ENCODE measurements around the gene FAR2. TPM values are rescaled to one million over a fixed set of nuclear protein-coding genes. Genes with fewer than 3 reads are reported as not detected.

The FAR2 gene
- total and polyA plus RNA-seq, 2 experiments from 2014 or later: 2.1 to 3.6 TPM

DNA sequence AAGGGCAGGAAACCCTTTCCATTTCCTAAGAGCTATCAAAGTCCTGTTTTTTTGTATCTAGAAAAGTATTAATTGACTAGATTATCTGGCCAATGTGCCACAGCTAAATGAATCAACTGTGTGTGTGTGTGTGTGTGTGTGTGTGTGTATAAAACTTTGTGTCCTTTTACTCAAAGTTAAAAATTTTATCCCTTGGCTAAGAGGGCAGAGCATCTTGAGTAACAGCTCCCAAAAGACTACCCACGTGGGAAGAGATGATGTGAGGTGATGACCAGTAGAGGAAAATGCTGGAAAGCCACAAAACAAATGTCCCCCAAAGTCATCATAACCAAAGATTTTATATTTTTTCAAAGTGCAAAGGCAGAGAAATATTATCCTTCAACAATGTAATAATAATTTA, 90.3 kb downstream of the FAR2 start:
- TF ChIP-seq EZH2 (IDR thresholded peaks at IDR 0.05; ENCODE audit: insufficient read depth, poor library complexity, severe bottlenecking) (no peak), EZH2phosphoT487 (IDR thresholded peaks at IDR 0.05; ENCODE audit: insufficient read depth, low read depth) (no peak)
- DNase-seq: no peak
- no peaks in the 10 kb centered on the region for H3K27me3 ChIP-seq (replicated peaks; ENCODE audit: insufficient read depth)
- H4K20me1 ChIP-seq (ENCODE audit: insufficient read depth): no peaks in the 10 kb centered on the region
- H3K9ac ChIP-seq: no peak overlapping the region
- H3K9me3 ChIP-seq (ENCODE audit: low read depth): no peaks in the 10 kb centered on the region
- H3K9me2 ChIP-seq (ENCODE audit: insufficient read depth): no peaks in the 10 kb centered on the region
- no peak overlapping the region for H2AFZ ChIP-seq
- H3F3A ChIP-seq (ENCODE audit: insufficient read depth): peaks cover 20% of the 10 kb centered on the region
- H3K4me2 ChIP-seq (ENCODE audit: unreplicated experiment): no peak overlapping the region
- no peaks in the 10 kb centered on the region for H3K79me2 ChIP-seq (ENCODE audit: insufficient read depth)
- WGBS, 2 experiments (ENCODE audit: low coverage in 1 of 2, low lambda C conversion rate in 2 of 2, missing lambda C conversion rate in 2 of 2): 0% methylated on average over 1 of the region's 1 CpG
- no peak overlapping the region for H3K27ac ChIP-seq
- peaks cover 22% of the 10 kb centered on the region for H3K4me1 ChIP-seq (ENCODE audit: insufficient read depth)
- in situ Hi-C loops (cut with MboI): no loop called here
- no peak overlapping the region for H3K4me3 ChIP-seq
- H3K36me3 ChIP-seq (ENCODE audit: low read depth): no peaks in the 10 kb centered on the region

DNA sequence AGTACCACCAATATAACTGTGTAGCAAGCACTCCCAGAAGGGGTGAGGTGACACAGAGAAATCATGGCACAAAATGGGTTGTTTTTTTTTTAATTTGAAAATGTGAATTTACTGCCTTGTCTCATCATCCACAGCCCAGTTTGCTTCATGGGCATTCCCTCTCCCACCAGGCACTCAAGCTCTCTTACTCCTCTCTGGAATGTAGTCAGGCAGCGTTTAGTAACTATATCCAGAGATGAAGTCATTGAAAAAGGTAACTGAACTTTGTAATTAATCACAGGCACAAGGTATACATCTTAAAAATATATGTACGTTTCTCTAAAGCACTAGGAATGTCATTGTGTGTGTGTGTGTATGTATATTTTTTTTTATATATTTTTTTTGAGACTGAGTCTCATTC, 91.4 kb downstream of the FAR2 start:
- Histone ChIP-seq H3K4me2 (ENCODE audit: unreplicated experiment) (no peak overlapping the region), H3K9me3 (ENCODE audit: low read depth) (no peaks in the 10 kb centered on the region), H2AFZ (no peak overlapping the region), H3K36me3 (ENCODE audit: low read depth) (no peaks in the 10 kb centered on the region), H3K4me1 (ENCODE audit: insufficient read depth) (peaks cover 22% of the 10 kb centered on the region), H3F3A (ENCODE audit: insufficient read depth) (peaks cover 20% of the 10 kb centered on the region), H3K27ac (no peak overlapping the region), H3K9ac (no peak overlapping the region), H3K4me3 (no peak overlapping the region), H3K9me2 (ENCODE audit: insufficient read depth) (no peaks in the 10 kb centered on the region), H3K27me3 (replicated peaks; ENCODE audit: insufficient read depth) (no peaks in the 10 kb centered on the region), H4K20me1 (ENCODE audit: insufficient read depth) (no peaks in the 10 kb centered on the region), H3K79me2 (ENCODE audit: insufficient read depth) (no peaks in the 10 kb centered on the region)
- DNase-seq: no peak
- in situ Hi-C loops (cut with MboI): no loop called here
- TF ChIP-seq EZH2phosphoT487 (IDR thresholded peaks at IDR 0.05; ENCODE audit: insufficient read depth, low read depth) (no peak), EZH2 (IDR thresholded peaks at IDR 0.05; ENCODE audit: insufficient read depth, poor library complexity, severe bottlenecking) (no peak)
- WGBS, 2 experiments (ENCODE audit: low coverage in 1 of 2, low lambda C conversion rate in 2 of 2, missing lambda C conversion rate in 2 of 2): 96 to 100% methylated on average over 2 of the region's 2 CpGs

DNA sequence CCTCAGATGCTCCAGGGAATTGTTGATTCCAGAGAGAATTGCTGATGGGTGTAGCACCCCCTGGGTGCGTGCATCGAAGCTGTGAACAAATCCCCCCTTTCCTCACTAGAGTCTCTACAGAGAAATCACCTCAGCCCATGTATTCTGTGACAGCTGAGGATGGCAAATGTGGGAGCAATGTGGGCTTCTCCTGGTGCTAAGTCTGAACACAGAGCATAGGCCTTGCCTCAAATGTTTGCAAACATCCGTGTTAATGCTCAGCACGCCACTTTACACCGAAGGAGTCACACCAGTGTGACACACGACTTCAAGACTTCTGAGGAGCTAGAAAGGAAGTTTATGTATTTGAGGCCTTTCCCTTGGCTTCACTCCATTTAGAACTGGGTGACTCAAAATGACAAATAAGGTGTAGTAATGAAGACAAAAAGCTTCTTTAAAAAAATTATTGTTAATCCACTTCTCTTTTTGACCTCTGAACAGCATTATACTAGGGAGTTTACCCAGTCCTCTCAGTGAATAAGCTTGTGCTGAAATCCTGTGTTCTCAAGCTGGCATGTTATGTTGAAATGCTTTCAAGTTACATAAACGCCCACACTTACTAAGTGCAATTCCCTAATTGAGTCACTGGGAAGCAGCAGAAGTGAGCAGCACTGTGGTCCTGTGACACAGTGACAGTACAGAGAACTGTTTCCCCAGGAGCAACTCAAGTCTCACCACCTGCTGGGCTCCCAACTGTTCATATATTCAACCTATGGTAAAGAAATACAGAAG, 92.9 kb downstream of the FAR2 start:
- Histone ChIP-seq H3K4me2 (ENCODE audit: unreplicated experiment) (peak overlapping the region; percentile 41), H3K79me2 (ENCODE audit: insufficient read depth) (no peaks in the 10 kb centered on the region), H3F3A (ENCODE audit: insufficient read depth) (peaks cover 20% of the 10 kb centered on the region), H3K9me2 (ENCODE audit: insufficient read depth) (no peaks in the 10 kb centered on the region), H3K4me1 (ENCODE audit: insufficient read depth) (peaks cover 22% of the 10 kb centered on the region), H3K27me3 (replicated peaks; ENCODE audit: insufficient read depth) (no peaks in the 10 kb centered on the region), H2AFZ (peak overlapping the region; percentile 37), H3K4me3 (peak overlapping the region; percentile 12), H3K9ac (peak overlapping the region; percentile 67), H4K20me1 (ENCODE audit: insufficient read depth) (no peaks in the 10 kb centered on the region), H3K36me3 (ENCODE audit: low read depth) (no peaks in the 10 kb centered on the region), H3K9me3 (ENCODE audit: low read depth) (no peaks in the 10 kb centered on the region), H3K27ac (peak overlapping the region; percentile 78)
- in situ Hi-C loops (cut with MboI): no loop called here
- 10 to 16% methylated on average over 7 of the region's 7 CpGs for WGBS, 2 experiments (ENCODE audit: low coverage in 1 of 2, low lambda C conversion rate in 2 of 2, missing lambda C conversion rate in 2 of 2)
- TF ChIP-seq EZH2phosphoT487 (IDR thresholded peaks at IDR 0.05; ENCODE audit: insufficient read depth, low read depth): 0 out of 2 replicates have a peak, but pooled peaks have one; percentile 79
- no peak for TF ChIP-seq EZH2 (IDR thresholded peaks at IDR 0.05; ENCODE audit: insufficient read depth, poor library complexity, severe bottlenecking)
- DNase-seq: peak; percentile 93

DNA sequence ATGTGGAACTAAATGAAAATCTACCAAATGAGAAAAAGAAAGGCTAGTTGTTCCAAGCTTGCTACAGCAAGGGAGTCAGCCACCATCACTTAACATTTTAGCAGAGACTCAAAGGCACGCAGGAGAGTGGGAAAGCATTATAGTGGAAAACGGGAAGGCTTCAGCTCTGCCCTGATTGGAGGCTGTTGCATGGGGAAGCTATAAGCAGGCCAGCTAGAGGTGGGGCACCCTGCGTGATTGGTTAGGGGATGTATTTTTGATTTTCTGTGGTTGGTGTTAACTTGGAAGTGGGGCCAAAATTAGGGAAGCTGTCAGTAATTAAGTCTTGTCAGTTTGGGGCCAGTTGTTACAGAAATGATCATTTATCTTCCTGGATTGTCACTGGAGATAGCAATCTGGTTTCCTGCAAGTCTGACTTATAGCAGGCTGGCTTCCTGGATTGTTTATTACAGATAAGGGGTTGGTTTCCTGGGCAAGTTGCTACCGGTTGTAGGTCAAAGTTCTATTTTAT, 93.9 kb downstream of the FAR2 start:
- H3K27me3 ChIP-seq (replicated peaks; ENCODE audit: insufficient read depth): no peaks in the 10 kb centered on the region
- peaks cover 22% of the 10 kb centered on the region for H3K4me1 ChIP-seq (ENCODE audit: insufficient read depth)
- no peak overlapping the region for H3K27ac ChIP-seq
- TF ChIP-seq EZH2 (IDR thresholded peaks at IDR 0.05; ENCODE audit: insufficient read depth, poor library complexity, severe bottlenecking): no peak
- no peak for TF ChIP-seq EZH2phosphoT487 (IDR thresholded peaks at IDR 0.05; ENCODE audit: insufficient read depth, low read depth)
- no peak overlapping the region for H2AFZ ChIP-seq
- in situ Hi-C loops (cut with MboI): no loop called here
- no peaks in the 10 kb centered on the region for H3K79me2 ChIP-seq (ENCODE audit: insufficient read depth)
- WGBS, 2 experiments (ENCODE audit: low coverage in 1 of 2, low lambda C conversion rate in 2 of 2, missing lambda C conversion rate in 2 of 2): 82 to 93% methylated on average over 4 of the region's 4 CpGs
- H3K9me2 ChIP-seq (ENCODE audit: insufficient read depth): no peaks in the 10 kb centered on the region
- H3F3A ChIP-seq (ENCODE audit: insufficient read depth): peaks cover 20% of the 10 kb centered on the region
- no peak overlapping the region for H3K4me2 ChIP-seq (ENCODE audit: unreplicated experiment)
- H3K9me3 ChIP-seq (ENCODE audit: low read depth): no peaks in the 10 kb centered on the region
- no peaks in the 10 kb centered on the region for H3K36me3 ChIP-seq (ENCODE audit: low read depth)
- DNase-seq: no peak
- H3K4me3 ChIP-seq: no peak overlapping the region
- H4K20me1 ChIP-seq (ENCODE audit: insufficient read depth): no peaks in the 10 kb centered on the region
- H3K9ac ChIP-seq: no peak overlapping the region
